SK-N-SH treated with all-trans-retinoic acid at 6 μM for 48 hours (cell line): Measurements from ENCODE around the gene RPP25L.

ENCODE experiments used
- BACH2 ChIP-seq: fragments of 250-450 bp; sonication (Bioruptor Pico); IDR thresholded peaks from 2 replicates; pipeline ENCODE4 v1.9.0; 2021; ENCODE audit warnings: mild to moderate bottlenecking, borderline replicate concordance
- CSRNP3 ChIP-seq: fragments of 250-450 bp; sonication (Bioruptor Pico); IDR thresholded peaks from 2 replicates; pipeline ENCODE4 v1.5.1; 2021; ENCODE audit warnings: mild to moderate bottlenecking, moderate library complexity
- ISL1 ChIP-seq: fragments of 250-450 bp; sonication (Bioruptor Pico); IDR thresholded peaks from 2 replicates; pipeline ENCODE4 v2.1.2; 2022; ENCODE audit warnings: mild to moderate bottlenecking, moderate library complexity
- OSR1 ChIP-seq: fragments of 250-450 bp; sonication (Bioruptor Pico); IDR thresholded peaks from 2 replicates; pipeline ENCODE4 v1.8.0; 2022; ENCODE audit warnings: moderate library complexity, mild to moderate bottlenecking, inconsistent platforms
- PATZ1 ChIP-seq: fragments of 250-450 bp; sonication (Bioruptor Pico); IDR thresholded peaks from 2 replicates; pipeline ENCODE4 v1.8.0; 2020; ENCODE audit warnings: mild to moderate bottlenecking, moderate library complexity, borderline replicate concordance
- POU6F1 ChIP-seq: fragments of 250-450 bp; sonication (Bioruptor Pico); IDR thresholded peaks from 2 replicates; pipeline ENCODE4 v1.8.0; 2021; ENCODE audit warnings: low read depth, mild to moderate bottlenecking, moderate library complexity, borderline replicate concordance
- PPARA ChIP-seq: fragments of 250-450 bp; sonication (Bioruptor Pico); IDR thresholded peaks from 2 replicates; pipeline ENCODE4 v1.5.0; 2020; ENCODE audit warnings: mild to moderate bottlenecking, borderline replicate concordance
- RARB ChIP-seq: fragments of 250-450 bp; sonication (Bioruptor Pico); IDR thresholded peaks from 2 replicates; pipeline ENCODE4 v1.8.0; 2021; ENCODE audit warnings: mild to moderate bottlenecking, moderate library complexity
- ZNF70 ChIP-seq: fragments of 450-650 bp; formaldehyde crosslinking; IDR thresholded peaks from 2 replicates; pipeline ENCODE4 v1.5.0; 2020; ENCODE audit warnings: mild to moderate bottlenecking, moderate library complexity

- TF ChIP-seq PPARA (CRISPR knock-in tag): no peak
- no peak for TF ChIP-seq OSR1 (CRISPR knock-in tag)
- no peak for TF ChIP-seq POU6F1 (CRISPR knock-in tag)
- TF ChIP-seq CSRNP3: no peak
- TF ChIP-seq RARB (CRISPR knock-in tag): no peak
- TF ChIP-seq ZNF70 (CRISPR knock-in tag): no peak
- TF ChIP-seq PATZ1 (CRISPR knock-in tag): no peak
- no peak for TF ChIP-seq ISL1 (CRISPR knock-in tag)
- no peak for TF ChIP-seq BACH2 (CRISPR knock-in tag)
Observed at GRCh38 chr9:34625186-34625486, 13.2 kb upstream of the RPP25L start.
